Epidermal melanocyte (primary cell): ENCODE measurements around the gene ILKAP.
A peak's percentile ranks its signal among the peaks of the same experiment; 100 is the strongest.

Experiments
- DNase-seq: peaks from one replicate; pipeline ENCODE4 v3.0.0; 2011; ENCODE audit warnings: low spot score; ENCODE audit not compliant: insufficient read length

Gene ILKAP

DNA sequence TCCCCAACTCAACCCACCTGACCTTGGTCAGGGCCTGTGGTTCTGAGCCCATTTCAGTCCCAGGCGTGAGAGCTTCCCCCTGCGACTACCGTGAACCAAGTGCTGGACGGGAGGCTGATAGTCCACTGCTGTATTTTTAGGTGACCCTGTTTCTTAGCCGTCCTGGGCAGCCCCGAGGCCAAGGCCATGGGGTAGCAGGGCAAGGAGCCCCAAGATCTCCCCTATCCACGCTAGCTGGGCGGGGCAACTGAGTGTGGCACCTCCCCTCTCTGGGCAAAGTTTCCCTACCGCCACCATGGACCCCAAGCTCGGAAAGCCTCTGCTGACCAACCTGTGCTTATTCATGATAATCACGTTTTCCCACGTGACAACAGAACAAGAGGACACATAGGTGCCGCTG, 65.6 kb downstream of the ILKAP start:
- no peak for DNase-seq

DNA sequence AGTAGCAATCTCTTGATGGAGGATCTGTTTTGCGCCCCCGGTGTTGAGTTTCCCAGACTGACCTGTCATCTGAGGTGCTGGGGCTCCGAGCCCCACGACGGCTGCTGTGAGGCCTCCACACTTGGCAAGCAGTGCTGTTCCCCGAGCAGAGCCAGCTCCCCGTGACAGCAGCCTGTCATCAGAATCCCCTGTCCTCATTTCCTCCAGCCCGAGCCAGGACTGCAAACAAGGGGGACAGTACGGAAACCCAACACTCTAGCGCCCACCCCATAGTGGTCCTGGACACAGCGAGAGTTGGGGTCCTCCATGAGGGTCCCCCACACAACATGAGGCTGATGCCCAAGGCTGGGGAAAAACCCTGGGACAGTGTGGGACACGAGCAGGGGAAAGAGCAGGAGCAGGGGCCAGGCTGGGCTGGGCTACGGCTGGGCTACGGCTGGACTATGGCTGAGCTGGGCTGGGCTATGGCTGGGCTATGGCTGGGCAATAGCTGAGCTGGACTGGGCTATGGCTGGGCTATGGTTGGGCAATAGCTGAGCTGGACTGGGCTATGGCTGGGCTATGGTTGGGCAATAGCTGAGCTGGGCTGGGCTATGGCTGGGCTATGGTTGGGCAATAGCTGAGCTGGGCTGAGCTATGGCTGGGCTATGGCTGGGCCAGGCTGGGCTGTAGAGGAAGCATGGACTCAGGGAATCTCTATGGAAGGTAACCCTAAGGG, 66.5 kb downstream of the ILKAP start:
- no peak for DNase-seq

DNA sequence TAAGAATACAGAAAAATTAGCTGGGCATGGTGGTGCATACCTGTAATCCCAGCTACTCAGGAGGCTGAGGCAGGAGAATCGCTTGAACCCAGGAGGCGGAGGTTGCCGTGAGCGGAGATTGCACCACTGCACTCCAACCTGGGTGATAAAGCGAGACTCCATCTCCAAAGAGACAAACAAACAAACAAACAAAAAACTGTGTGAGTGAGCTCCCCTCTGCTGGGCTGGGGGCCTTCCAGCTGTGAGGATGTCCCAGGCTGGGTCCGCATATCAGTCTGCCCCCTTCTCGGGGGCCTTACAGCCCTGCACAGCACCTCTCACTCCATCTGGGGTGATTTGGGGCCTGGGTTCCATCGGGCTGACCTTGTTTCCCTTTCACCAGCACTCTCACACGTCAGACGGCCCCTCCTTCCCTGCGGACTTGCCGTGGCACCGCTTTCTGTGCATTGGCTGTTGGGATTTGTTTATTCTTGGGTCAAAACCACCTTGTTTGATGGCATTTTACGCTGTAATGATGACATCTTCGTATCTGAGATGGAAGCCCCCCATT, 67.8 kb downstream of the ILKAP start:
- no peak for DNase-seq

DNA sequence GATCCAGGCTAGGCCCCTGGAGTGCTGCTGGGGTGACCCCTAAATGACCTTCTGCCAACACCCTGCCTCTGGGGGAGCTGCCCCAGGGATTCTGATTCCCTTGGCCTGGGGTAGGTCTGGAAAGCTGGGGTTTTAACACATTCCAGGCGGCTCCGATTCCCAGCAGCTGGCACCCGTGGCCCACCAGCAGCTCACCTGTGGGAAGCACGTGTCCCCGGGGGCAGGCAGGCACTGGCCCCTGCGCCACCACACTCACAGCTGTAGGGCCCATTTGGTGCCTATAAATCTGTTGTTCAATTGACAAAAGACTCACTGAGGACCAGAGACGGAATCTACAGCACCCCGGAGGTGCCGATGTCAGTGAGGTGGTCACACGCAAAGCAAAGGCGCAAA, 69.1 kb downstream of the ILKAP start:
- no peak for DNase-seq

DNA sequence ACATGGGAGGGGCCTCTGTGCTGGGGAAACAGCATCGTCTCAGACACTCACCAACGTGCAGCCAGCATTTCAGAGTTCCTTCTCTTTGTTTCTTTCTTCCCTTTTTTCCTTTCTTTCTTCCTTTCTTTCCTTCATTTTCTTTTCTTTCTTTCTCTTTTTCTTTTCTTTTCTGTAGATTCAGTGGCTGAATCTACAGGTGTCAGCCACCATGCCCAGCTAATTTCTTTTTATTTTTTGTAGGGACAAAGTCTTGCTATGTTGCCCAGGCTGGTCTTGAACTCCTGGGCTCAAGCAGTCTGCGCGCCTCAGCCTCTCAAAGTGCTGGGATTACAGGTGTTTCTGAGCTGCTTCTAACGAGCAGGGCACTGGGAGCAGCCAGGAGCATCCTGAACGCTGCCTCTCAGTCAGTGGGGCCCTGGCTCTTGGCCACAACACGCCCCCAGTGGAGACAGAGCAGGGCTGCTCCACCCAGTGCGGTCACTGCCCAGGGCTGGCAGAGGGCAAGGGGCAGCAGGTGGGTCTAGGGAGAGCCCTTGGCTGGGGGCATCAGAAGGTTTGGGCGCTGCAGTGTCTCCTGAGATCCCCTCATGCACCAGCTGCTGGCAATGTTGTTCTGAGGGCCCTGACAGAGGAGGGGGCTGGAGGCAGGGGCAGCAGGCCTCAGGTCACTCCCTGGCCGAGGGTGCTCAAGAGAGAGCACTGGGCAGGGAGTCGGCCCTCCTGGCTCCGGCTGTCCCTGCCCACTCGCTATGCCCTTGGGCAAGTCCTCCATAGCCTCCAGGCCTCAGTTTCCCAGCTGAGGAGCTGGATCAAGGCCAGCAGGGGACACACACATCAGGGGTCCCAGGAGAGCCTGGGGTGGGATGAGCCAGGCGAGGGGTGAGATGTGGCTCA, 69.7 kb downstream of the ILKAP start:
- no peak for DNase-seq

DNA sequence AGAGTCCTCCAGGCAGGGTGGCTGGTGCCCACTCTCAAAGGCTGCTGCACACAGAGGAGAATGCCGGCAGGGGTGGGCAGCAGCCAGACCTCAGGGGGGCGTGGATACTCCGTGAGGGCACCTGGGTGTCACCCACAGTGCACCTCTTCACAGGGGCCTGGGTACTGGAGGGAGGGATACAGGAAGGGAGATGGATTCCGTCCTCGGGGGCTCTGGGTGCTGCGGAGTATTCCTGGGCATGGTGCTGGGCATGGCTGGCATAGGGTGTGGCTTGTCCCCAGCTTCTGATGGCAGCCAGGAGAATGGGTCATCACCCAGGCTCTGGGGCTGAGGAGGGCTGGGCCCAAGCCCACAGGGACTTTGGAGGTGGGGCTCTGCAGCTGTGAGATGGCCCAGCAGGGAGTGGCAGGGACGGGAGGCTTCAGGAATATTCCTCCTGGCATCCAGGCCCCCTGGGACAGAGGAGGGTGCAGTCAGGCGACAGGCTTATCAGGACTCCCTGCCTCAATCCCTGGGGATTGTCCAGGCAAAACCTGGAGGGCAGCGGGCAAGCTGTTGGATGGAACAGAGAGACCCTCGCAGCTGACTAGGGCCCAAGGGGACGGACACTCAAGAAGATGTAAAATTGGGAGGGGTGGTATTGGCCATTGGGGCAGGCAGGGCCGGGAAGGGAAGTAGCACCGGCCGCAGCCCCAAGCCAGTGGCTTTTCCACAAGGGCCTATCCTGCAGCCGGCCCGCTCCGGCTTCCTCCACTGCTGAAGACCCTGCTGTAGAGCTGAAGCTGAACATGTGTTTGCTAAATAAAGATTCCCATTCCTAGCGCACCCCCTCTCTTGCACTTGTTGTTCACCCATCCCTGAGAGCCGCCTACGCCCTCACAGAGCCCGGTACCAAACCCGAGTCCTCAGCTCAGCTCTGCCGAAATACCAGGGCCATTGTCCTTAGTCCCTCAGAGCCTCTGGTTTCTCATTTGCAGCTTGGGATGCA, 70.7 kb downstream of the ILKAP start:
- DNase-seq: no peak

DNA sequence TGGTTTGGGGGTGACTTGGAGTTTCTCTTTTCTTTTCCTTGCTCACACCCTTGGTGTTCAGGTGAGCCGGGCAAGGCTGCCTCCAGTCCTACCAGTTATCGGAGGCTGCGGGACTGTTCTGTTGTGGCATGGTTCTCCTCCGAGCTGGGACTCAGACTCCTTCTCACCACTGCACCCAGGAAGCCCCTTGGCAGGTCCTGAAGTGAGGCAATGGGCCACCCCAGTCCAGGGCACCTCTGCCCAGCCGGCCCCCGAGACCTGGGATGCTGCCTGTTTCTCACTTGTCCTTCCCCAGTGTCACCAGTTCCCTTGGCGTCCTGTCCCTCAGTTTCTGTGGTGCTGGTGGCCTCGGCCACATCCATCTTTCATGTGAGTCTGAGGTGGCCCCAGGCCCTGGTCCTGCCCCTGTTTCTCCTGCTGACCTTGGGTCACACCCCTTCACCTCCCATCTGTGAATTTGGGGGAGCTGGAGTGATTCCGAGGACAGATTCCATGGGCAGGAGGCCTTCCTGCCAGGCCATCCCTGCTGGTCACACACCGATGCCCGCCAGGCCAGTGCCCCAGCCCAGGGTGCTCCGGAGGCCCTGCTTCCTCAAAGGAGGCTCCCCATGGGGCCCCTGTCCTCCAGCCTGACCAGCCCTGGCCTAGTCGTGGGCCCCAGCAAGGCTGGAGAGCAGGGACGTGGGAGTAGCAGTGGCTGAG, 71.6 kb downstream of the ILKAP start:
- no peak for DNase-seq

DNA sequence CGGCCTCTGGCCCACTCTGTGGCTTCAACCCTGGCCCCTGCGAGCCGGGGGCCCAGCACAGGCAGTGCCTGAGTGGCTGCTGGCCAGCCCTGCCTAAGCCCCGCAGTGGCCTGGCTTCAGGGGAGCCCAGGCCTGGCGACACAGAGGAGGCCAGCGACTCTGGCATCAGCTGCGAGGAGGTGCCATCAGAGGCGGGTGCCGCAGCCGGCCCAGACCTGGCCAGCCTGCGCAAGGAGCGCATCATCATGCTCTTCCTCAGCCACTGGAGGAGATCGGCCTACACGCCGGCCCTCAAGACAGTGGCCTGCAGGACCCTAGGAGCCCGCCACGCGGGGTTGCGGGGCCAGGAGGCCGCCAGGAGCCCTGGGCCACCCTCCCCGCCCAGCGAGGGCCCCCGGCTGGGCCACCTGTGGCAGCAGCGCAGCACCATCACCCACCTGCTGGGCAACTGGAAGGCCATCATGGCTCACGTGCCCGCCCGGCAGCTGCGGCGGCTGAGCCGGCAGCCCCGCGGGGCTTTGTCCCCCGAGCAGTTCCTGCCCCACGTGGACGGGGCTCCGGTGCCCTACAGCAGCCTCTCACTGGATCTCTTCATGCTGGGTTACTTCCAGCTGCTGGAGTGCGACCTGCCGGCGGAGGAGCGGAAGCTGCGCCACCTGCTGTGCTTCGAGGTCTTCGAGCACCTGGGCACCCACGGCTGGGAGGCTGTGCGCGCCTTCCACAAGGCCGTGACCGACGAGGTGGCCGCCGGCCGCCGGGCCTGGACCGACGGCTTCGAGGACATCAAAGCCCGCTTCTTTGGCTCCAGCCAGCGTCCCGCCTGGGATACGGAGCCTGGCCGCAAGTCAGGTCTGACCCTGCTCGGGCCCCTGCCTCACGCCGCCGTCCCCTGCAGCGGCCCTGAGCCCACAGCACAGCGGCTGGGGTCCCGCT, 72.5 kb downstream of the ILKAP start:
- DNase-seq: no peak

DNA sequence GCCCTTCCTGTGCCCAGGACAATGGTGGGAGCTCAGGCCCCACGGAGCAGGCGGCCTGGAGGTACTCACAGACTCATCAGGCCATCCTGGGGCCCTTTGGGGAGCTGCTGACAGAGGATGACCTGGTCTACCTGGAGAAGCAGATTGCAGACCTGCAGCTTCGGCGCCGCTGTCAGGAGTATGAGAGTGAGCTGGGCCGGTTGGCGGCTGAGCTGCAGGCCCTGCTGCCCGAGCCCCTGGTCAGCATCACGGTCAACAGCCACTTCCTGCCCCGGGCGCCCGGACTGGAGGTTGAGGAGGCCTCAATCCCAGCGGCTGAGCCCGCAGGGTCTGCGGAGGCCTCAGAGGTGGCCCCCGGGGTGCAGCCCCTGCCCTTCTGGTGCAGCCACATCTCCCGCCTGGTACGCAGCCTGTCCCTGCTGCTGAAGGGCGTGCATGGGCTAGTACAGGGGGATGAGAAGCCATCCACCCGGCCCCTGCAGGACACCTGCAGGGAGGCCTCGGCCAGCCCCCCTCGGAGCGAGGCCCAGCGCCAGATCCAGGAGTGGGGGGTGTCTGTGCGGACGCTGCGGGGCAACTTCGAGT, 73.3 kb downstream of the ILKAP start:
- no peak for DNase-seq

DNA sequence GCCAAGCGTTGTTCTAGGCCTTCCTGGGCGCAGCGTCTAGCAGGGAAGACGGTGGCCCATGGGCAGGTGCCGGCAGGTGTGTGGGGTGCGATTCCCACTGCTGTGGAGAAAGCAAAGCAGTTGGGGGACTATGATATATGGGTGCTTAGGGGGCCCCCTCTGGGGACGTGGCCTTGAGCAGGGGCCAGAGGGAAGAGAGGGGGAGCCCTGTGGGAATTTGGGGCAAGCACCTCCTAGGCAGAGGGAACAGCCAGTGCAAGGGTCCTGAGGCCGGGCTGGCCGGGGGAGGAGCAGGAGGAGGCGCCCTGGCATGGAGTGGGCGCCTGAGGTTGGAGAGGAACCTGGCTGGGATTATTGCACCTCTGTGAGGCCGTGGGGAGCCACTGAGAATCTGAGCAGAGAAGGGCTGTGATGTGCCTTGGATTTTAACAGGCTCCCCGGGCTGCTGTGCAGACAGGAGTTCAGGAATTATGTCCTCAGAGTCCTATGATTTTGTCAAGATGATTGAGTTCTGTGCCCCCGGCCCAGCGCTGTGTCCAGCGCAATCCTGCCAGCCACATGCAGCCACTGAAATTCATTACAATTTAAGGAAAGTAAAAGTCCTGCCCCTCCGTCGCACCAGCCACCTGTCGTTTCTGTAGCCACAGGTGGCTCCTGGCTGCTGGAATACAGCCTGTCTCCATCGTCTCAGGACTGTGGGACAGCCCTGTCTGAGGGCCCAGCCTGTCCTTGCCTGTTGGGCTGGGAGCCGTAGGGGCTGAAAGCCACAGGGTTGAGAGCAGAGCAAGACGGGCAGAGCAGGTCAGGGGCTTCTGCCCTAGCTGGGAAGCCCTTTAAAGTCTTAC, 74.1 kb downstream of the ILKAP start:
- no peak for DNase-seq

DNA sequence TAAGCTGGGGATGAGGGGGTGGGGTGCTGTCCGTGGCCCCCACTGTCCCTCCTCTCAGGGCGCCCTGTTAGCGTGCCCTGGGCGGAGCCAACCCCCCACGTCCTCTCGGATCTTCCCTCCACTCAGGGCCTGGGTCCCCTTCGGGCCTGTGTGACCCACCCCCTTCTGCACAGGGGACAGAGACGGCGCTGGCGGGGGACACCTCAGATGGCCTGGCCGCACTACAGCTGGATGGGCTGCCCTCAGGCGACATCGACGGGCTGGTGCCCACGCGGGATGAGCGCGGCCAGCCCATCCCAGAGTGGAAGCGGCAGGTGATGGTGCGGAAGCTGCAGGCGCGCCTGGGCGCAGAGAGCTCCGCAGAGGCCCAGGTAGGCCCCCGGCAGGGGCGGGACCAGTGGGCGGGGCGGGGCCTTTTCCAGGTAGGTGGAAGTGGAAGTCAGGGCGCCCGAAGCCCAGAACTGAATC, 74.9 kb downstream of the ILKAP start:
- DNase-seq: no peak

DNA sequence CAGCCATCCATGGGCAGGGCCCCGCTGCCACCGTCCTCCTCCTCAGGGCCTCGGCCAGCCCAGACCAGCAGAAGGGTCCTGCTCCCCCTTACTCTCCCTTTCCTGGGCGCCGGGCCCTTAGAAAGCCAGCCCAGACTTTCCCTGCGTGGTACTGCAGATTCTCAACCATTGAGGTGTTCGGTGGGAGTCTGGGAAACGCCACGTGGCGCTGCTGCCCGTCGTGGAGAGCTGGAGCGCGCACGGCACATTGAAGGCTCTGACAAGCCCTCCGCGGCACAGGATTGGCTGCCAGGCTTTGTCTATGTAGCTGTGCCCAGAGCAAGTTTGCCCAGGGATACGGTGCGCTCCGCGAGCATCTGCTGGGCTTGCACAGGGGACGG, 75.4 kb downstream of the ILKAP start:
- DNase-seq: no peak

DNA sequence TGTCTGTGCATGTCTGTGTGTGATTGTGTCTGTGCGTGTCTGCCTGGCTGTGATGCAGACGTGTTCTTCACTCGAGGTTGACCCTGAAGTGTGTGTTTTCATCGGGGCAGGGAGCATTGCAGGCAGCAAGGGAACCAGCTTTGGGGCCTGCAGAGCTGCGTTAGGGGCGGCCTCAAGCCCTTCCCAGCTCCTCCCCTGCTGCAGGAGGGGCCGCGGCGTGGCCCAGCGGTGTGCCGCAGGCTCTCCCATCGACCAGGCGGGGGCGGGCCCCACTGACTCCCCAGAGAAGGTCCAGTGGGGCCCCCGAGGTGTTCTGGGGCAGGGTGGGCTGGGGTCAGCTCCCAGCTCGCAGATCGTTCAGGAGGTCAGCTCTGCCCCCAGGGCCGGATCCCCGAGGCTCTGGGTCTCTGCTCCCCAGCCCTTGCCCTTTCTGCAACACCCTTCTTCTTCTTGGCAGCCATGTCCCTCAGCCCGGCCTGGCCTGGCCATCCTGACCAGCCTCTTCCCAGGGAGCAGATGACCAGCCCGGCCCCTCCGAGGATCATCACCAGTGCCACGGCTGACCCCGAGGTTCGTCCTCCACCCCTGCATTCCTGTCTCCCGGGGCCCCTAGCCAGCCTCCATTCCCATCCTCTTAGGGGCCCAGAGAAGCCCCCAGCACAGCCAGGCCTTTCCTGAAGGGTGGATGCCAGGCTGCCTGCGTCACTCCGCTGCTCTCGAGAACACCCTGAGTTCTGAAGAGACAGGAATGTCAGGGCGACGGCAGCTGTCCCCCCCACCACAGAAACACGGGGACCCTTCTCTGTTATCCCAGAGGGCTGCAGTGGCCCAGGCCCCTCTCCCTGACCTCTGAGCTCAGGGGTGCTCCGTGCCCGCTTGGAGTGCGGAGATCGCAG, 76.1 kb downstream of the ILKAP start:
- peak; percentile 74 for DNase-seq

DNA sequence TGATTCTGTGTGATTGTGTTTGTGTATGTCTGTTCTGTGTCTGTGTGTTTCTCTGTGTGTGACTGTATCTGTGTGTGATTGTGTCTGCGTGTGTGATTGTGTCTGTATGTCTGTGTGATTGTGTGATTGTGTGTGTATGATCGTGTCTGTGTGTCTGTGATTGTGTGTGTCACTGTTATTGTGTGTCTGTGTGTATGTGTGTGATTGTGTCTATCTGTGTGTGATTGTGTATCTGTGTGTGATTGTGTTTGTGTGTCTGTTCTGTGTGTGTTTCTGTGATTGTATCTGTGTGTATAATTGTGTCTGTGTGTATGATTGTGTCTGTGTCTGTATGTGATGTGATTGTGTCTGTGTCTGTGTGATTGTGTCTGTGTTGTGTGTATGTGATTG, 76.7 kb downstream of the ILKAP start:
- no peak for DNase-seq

DNA sequence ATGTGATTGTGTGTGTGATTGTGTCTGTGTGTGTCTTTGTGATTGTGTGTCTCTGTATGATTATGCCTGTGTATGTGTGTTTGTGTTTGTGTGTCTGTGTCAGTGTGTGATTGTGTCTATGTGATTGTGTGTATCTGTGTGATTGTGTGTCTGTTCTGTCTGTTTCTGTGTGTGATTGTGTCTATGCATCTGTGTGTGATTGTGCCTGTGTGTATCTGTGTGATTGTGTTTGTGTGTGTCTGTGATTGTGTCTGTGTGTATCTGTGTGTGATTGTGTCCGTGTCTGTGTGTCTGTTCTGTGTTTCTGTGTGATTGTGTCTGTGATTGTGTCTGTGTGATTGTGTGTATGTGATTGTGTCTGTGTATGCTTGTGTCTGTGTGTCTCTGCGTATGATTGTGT, 77.2 kb downstream of the ILKAP start:
- DNase-seq: no peak

DNA sequence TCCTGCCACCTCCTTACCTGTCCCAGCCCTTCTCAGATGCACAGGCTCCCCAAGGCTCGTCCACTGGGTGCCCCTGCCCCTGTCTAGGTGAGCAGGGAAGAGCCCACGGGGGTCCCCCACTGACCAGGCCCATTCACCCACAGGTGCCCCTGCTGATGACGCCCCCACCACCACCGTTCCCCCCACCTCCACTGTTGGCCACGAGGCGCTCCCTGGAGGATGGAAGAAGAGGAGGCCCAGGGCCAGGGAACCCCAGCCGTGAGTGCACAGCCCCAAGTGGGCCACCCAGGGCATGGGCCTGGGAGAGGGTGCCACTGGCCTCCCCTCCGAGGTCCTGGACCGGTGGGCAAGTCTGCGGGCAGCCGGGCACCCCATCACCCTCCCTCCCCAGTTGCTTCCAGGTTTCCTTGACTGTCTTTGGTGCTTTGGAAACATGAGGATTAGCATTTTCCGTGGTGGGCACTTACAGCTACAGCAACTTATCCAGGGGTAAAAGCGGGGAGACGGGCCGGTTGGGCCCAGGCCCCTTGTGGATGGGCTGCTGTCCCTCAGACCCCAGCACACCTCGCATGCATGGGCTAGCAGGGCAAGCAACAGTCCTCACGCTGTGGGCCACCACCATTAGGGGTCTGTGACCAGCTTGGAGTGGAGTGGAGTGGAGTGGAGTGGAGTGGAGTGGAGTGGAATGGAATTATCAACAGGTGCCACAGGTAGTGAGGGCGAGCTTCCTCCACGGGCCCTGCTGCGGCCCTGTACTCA, 78.2 kb downstream of the ILKAP start:
- DNase-seq: no peak
